GM12878 (cell line): Measurements from ENCODE around the gene PPP2R1B. TPM values are rescaled to one million over a fixed set of nuclear protein-coding genes. Genes with fewer than 3 reads are reported as not detected.

Experiments used
- ATAC-seq: fragments of 200-7000 bp; cut with Tn5 transposase; 3 replicates; pipeline ENCODE4 v1.9.1; 2020; ENCODE audit warnings: mild to moderate bottlenecking, moderate library complexity
- BruUV-seq: library from RNA; stranded (reverse); fragments of 400-500 nt; replicated peaks from 2 replicates; lab custom pipeline; 2021; lab: Mats Ljungman, UMichigan
- CTCF ChIA-PET: fragments of 300-600 bp; sonication (Branson Sonifier 250); formaldehyde crosslinking; extraction: SDS; loops from one replicate; lab custom pipeline; 2021; ENCODE audit warnings: inconsistent platforms; lab: Yijun Ruan, JAX
- POLR2A ChIA-PET: fragments of 350-600 bp; formaldehyde crosslinking; extraction: SDS; loops from one replicate; lab custom pipeline; 2021; ENCODE audit warnings: inconsistent platforms; lab: Charles Lee
- RAD21 ChIA-PET: fragments of 300-600 bp; sonication (Branson Sonifier 250); formaldehyde crosslinking; loops from one replicate; lab custom pipeline; 2023; ENCODE audit warnings: antibody characterized with exemption; ENCODE audit not compliant: unreplicated experiment; lab: Charles Lee
- SMC1A ChIA-PET: fragments of 300-600 bp; sonication (Branson Sonifier 250); formaldehyde crosslinking; loops from one replicate; lab custom pipeline; 2023; ENCODE audit not compliant: unreplicated experiment, uncharacterized antibody; lab: Charles Lee
- DNase-seq: peaks from one replicate; pipeline ENCODE4 v3.0.0-alpha.2; 2011; ENCODE audit warnings: low read depth, low spot score
- FAIRE-seq: peaks from 3 replicates; lab custom pipeline; 2011; peaks lifted over from hg19 to GRCh38; lab: Jason Lieb, UNC
- H2AFZ ChIP-seq: 2 replicates; pipeline ENCODE4 v1.6.0; 2011; ENCODE audit warnings: low read depth, low read length, control low read depth; ENCODE audit not compliant: control insufficient read depth
- H3K27ac ChIP-seq: 2 replicates; pipeline ENCODE4 v1.5.1; 2011; ENCODE audit warnings: control low read depth; ENCODE audit not compliant: control insufficient read depth, insufficient read depth
- H3K27me3 ChIP-seq, 2 experiments: replicated peaks in 1 of 2; 2 replicates each; pipeline versions ENCODE4 v1.6.0 to v1.6.1; 2011; ENCODE audit warnings: low read length in 1 of 2; ENCODE audit not compliant: control insufficient read depth in 2 of 2, insufficient read depth in 2 of 2
- H3K36me3 ChIP-seq, 2 experiments: 2 replicates each; pipeline ENCODE4 v1.5.1; 2011; ENCODE audit warnings: low read length in 1 of 2; ENCODE audit not compliant: control insufficient read depth in 2 of 2, insufficient read depth in 2 of 2
- H3K4me1 ChIP-seq: 2 replicates; pipeline ENCODE4 v1.6.1; 2011; ENCODE audit warnings: mild to moderate bottlenecking, low read length, moderate library complexity, mixed read lengths; ENCODE audit not compliant: control insufficient read depth, insufficient read depth
- H3K4me2 ChIP-seq: 2 replicates; pipeline ENCODE4 v1.6.0; 2011; ENCODE audit warnings: control low read depth; ENCODE audit not compliant: control insufficient read depth, insufficient read depth
- H3K4me3 ChIP-seq: fragments of 200-600 bp; sonication (generic); 2 replicates; pipeline ENCODE4 v1.5.1; 2016
- H3K79me2 ChIP-seq: 2 replicates; pipeline ENCODE4 v1.6.0; 2011; ENCODE audit warnings: low read length; ENCODE audit not compliant: control insufficient read depth, insufficient read depth
- H3K9ac ChIP-seq: 2 replicates; pipeline ENCODE4 v1.8.0; 2011; ENCODE audit warnings: low read length, control low read depth, mixed read lengths; ENCODE audit not compliant: control insufficient read depth, insufficient read depth
- H3K9me3 ChIP-seq: replicated peaks from 3 replicates; pipeline ENCODE4 v1.5.1; 2011; ENCODE audit warnings: mild to moderate bottlenecking, low read length; ENCODE audit not compliant: control insufficient read depth, insufficient read depth
- H4K20me1 ChIP-seq: 2 replicates; pipeline ENCODE4 v1.6.0; 2011; ENCODE audit not compliant: control insufficient read depth, insufficient read depth
- HDAC6 ChIP-seq: fragments of 200-600 bp; sonication (generic); IDR thresholded peaks from one replicate; pipeline ENCODE4 v1.8.0; 2017; ENCODE audit warnings: antibody characterized with exemption; ENCODE audit not compliant: unreplicated experiment
- MEF2B ChIP-seq: fragments of 450-650 bp; IDR thresholded peaks from 2 replicates; pipeline ENCODE4 v1.6.1; 2018; ENCODE audit warnings: mild to moderate bottlenecking, moderate library complexity; ENCODE audit not compliant: partially characterized antibody, poor library complexity, severe bottlenecking
- MTA2 ChIP-seq: fragments of 450-650 bp; IDR thresholded peaks from 2 replicates; pipeline ENCODE4 v1.6.1; 2016; ENCODE audit warnings: low read depth, mild to moderate bottlenecking, moderate library complexity
- POLR2A ChIP-seq: IDR thresholded peaks from 2 replicates; pipeline ENCODE4 v1.6.1; 2011; ENCODE audit warnings: low read depth, mild to moderate bottlenecking, low read length
- WGBS: methylation state at CpG from one replicate; pipeline ENCODE4 v1.1.6; 2016; ENCODE audit warnings: low lambda C conversion rate; ENCODE audit not compliant: insufficient replicate concordance, insufficient coverage; ENCODE audit errors: missing lambda C conversion rate; 5-methylcytosine and 5-hydroxymethylcytosine counted together
- in situ Hi-C: fragments of 300-500 bp; cut with MboI; formaldehyde crosslinking; loops from 9 replicates; pipeline ENCODE4 v1.14.3; 2018; ENCODE audit warnings: mixed read lengths
- intact Hi-C: fragments of 100-400 bp; cut with micrococcal nuclease; formaldehyde crosslinking; loops from one replicate; pipeline ENCODE4 v1.14.2; 2022; ENCODE audit not compliant: unreplicated experiment
- polyA plus RNA-seq, 11 experiments: library from polyadenylated mRNA; depleted of rRNA in 4 of 11; unstranded in 6 of 11; stranded (reverse) in 5 of 11; fragments of >200 nt; fragmentation: Nextera tagmentation in 4 of 11; fragmentation: Illumina TruSeq in 1 of 11; extraction: Ambion mirVana in 4 of 11; extraction: Trizol in 1 of 11; gene quantifications; 1 replicate in 1 of 11; 2 replicates in 10 of 11; pipeline versions ENCODE4 v1.2.1 to v1.2.3, GENCODE V29; 2011 to 2016; ENCODE audit warnings: inconsistent platforms in 2 of 11, missing spikeins in 2 of 11, low read depth in 1 of 11
- total RNA-seq, 4 experiments: library from RNA; depleted of rRNA in 3 of 4; stranded (reverse); fragments of >200 nt in 3 of 4; fragmentation: Illumina TruSeq in 1 of 4; extraction: Trizol in 1 of 4; gene quantifications; 2 replicates each; pipeline versions ENCODE4 v1.2.1 to v1.2.3, GENCODE V29; 2013 to 2021
- TF ChIP-seq, protein P1 (sequence below): IDR thresholded peaks from 2 replicates; pipeline ENCODE4 v1.6.1; 2012; ENCODE audit warnings: low read length, inconsistent platforms
- TF ChIP-seq, protein P2 (sequence below): IDR thresholded peaks from 2 replicates; pipeline ENCODE4 v1.6.1; 2011; ENCODE audit warnings: low read depth, low read length, improper control_type of control experiment, borderline replicate concordance

PPP2R1B gene
- total and polyA plus RNA-seq, 10 of the 15 experiments (the other 5 are each of a cell fraction or from before 2014, with no cell fraction given) = 26.6 to 68.2 (median 35.7) TPM

DNA sequence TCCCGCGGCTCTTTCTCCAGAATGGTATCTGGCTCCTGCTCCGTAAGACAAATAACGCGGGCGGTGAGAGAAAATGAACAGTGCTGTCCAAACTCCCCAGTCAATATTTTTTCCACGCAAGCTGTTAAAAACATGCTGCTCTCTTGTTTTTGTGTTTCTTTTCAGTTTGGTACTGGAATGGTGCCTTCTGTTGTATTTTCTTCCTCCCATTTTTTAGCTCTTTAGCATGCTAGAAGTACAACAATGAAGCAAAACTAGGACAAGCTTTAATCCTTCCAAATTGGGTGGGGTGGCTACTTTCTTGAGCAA lies 599 bp upstream of the PPP2R1B start:
- no peaks in the 10 kb centered on the region for H4K20me1 ChIP-seq
- ChIA-PET RAD21 (interaction anchor here (0.7 to 7.6 kb wide), 14 partner anchors 11 to 180 kb away, joined by 3 to 136 read pairs (median 5); partner anchors contain the start of gene SIK2), CTCF (interaction anchor here (0.7 to 13.4 kb wide), 15 partner anchors 11 to 200 kb away, joined by 3 to 174 read pairs (median 5); partner anchors contain the start of gene SIK2), POLR2A (interaction anchor here (0.7 to 6.0 kb wide), 11 partner anchors 11 to 236 kb away, joined by 3 to 56 read pairs (median 5); partner anchors contain the start of gene SIK2), SMC1A (interaction anchor here (0.7 to 8.1 kb wide), 23 partner anchors 11 to 180 kb away, joined by 3 to 154 read pairs (median 4); no protein-coding TSS in a partner anchor)
- H3K4me2 ChIP-seq = peak overlapping the region; percentile 97
- H2AFZ ChIP-seq = peak overlapping the region; percentile 93
- H3K36me3 ChIP-seq = peaks cover 0 to 4% of the 10 kb centered on the region in 2 experiments; a peak in 2 of 4 replicates
- TF ChIP-seq MEF2B = no peak
- TF ChIP-seq, protein P1, sequence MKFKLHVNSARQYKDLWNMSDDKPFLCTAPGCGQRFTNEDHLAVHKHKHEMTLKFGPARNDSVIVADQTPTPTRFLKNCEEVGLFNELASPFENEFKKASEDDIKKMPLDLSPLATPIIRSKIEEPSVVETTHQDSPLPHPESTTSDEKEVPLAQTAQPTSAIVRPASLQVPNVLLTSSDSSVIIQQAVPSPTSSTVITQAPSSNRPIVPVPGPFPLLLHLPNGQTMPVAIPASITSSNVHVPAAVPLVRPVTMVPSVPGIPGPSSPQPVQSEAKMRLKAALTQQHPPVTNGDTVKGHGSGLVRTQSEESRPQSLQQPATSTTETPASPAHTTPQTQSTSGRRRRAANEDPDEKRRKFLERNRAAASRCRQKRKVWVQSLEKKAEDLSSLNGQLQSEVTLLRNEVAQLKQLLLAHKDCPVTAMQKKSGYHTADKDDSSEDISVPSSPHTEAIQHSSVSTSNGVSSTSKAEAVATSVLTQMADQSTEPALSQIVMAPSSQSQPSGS = no peak
- no peak for TF ChIP-seq POLR2A
- no peak for TF ChIP-seq MTA2
- TF ChIP-seq, protein P2, sequence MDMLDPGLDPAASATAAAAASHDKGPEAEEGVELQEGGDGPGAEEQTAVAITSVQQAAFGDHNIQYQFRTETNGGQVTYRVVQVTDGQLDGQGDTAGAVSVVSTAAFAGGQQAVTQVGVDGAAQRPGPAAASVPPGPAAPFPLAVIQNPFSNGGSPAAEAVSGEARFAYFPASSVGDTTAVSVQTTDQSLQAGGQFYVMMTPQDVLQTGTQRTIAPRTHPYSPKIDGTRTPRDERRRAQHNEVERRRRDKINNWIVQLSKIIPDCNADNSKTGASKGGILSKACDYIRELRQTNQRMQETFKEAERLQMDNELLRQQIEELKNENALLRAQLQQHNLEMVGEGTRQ = no peak
- no peak for TF ChIP-seq HDAC6
- peak overlapping the region; percentile 80 for H3K9ac ChIP-seq
- H3K27me3 ChIP-seq = no peaks in the 10 kb centered on the region
- DNase-seq (no peak), FAIRE-seq (no peak), ATAC-seq (peak; percentile 7; the same call in 2 of the 3 replicates)
- H3K27ac ChIP-seq = peak overlapping the region; percentile 62
- H3K79me2 ChIP-seq = peaks cover 22% of the 10 kb centered on the region
- in situ Hi-C loops = no loop called here
- intact Hi-C loops = loop anchor here (2.0 kb wide), 1 partner anchor 164 kb away; the partner anchor contains the start of gene SIK2
- no peaks in the 10 kb centered on the region for H3K9me3 ChIP-seq
- WGBS = 5% methylated on average over 7 of the region's 7 CpGs
- peak overlapping the region; percentile 78 for H3K4me3 ChIP-seq
- no peaks in the 10 kb centered on the region; the same call in 1 of the 2 replicates for H3K4me1 ChIP-seq
- BruUV-seq = no TSS peak
